ENCODE results near the gene NUDC.

Gene NUDC

GRCh38 chr1:26951216-26951615 is 29.7 kb downstream of the NUDC start:
- DNase-seq (ENCODE audit: low spot score): no peak

- no peak for DNase-seq (ENCODE audit: low spot score)
These were observed 30.4 kb downstream of the NUDC start for GRCh38 chr1:26951821-26952497.

- no peak for DNase-seq (ENCODE audit: low spot score)
These were observed 31.8 kb downstream of the NUDC start for GRCh38 chr1:26953374-26953773.

- no peak for DNase-seq (ENCODE audit: low spot score)
These were observed 34.8 kb downstream of the NUDC start for GRCh38 chr1:26956321-26956720.

GRCh38 chr1:26957306-26957705 is 35.8 kb downstream of the NUDC start:
- DNase-seq (ENCODE audit: low spot score): no peak

GRCh38 chr1:26959270-26959669 is 37.7 kb downstream of the NUDC start:
- no peak for DNase-seq (ENCODE audit: low spot score)

- DNase-seq (ENCODE audit: low spot score): peak; percentile 50
These were observed 38.4 kb downstream of the NUDC start, which contains the start of gene KDF1 for GRCh38 chr1:26959722-26960624. Gene KDF1, minus strand, starts transcription at chr1:26960468. Its CDS starts 8,088 bp downstream, at chr1:26952380.

GRCh38 chr1:26960625-26960966 is 39.1 kb downstream of the NUDC start:
- DNase-seq (ENCODE audit: low spot score): no peak

- no peak for DNase-seq (ENCODE audit: low spot score)
These were observed 40.3 kb downstream of the NUDC start for GRCh38 chr1:26961826-26962225.

GRCh38 chr1:26965213-26965612 is 43.7 kb downstream of the NUDC start:
- no peak for DNase-seq (ENCODE audit: low spot score)

- DNase-seq (ENCODE audit: low spot score): no peak
These were observed 44.1 kb downstream of the NUDC start for GRCh38 chr1:26965628-26966027.

- DNase-seq (ENCODE audit: low spot score): peak; percentile 41
These were observed 49.3 kb downstream of the NUDC start for GRCh38 chr1:26970810-26971209.

GRCh38 chr1:26971590-26971989 is 50.0 kb downstream of the NUDC start:
- DNase-seq (ENCODE audit: low spot score): no peak

- no peak for DNase-seq (ENCODE audit: low spot score)
These were observed 50.8 kb downstream of the NUDC start for GRCh38 chr1:26972390-26972789.

GRCh38 chr1:26972821-26973220 is 51.3 kb downstream of the NUDC start:
- DNase-seq (ENCODE audit: low spot score): no peak

- no peak for DNase-seq (ENCODE audit: low spot score)
These were observed 55.3 kb downstream of the NUDC start for GRCh38 chr1:26976621-26977510.

- no peak for DNase-seq (ENCODE audit: low spot score)
These were observed 57.4 kb downstream of the NUDC start for GRCh38 chr1:26978901-26979300.

GRCh38 chr1:26981146-26981846 is 59.8 kb downstream of the NUDC start:
- DNase-seq (ENCODE audit: low spot score): no peak

- DNase-seq (ENCODE audit: low spot score): no peak
These were observed 62.3 kb downstream of the NUDC start for GRCh38 chr1:26983863-26984262.

- no peak for DNase-seq (ENCODE audit: low spot score)
These were observed 62.7 kb downstream of the NUDC start for GRCh38 chr1:26984291-26984690.

GRCh38 chr1:26986658-26987057 is 65.1 kb downstream of the NUDC start:
- DNase-seq (ENCODE audit: low spot score): no peak

All from HuH-7 (cell line).